ENCODE data around the gene CSMD2. TPM values are rescaled to one million over a fixed set of nuclear protein-coding genes. Genes with fewer than 3 reads are reported as not detected.
"Not testable (repeated sequence)": the region's sequence is repeated elsewhere in the genome, so short reads cannot be mapped to it uniquely, and the experiment has no call there.

CSMD2 gene
- total RNA-seq, 1 experiment from 2014 or later, result 0.22 TPM

DNA sequence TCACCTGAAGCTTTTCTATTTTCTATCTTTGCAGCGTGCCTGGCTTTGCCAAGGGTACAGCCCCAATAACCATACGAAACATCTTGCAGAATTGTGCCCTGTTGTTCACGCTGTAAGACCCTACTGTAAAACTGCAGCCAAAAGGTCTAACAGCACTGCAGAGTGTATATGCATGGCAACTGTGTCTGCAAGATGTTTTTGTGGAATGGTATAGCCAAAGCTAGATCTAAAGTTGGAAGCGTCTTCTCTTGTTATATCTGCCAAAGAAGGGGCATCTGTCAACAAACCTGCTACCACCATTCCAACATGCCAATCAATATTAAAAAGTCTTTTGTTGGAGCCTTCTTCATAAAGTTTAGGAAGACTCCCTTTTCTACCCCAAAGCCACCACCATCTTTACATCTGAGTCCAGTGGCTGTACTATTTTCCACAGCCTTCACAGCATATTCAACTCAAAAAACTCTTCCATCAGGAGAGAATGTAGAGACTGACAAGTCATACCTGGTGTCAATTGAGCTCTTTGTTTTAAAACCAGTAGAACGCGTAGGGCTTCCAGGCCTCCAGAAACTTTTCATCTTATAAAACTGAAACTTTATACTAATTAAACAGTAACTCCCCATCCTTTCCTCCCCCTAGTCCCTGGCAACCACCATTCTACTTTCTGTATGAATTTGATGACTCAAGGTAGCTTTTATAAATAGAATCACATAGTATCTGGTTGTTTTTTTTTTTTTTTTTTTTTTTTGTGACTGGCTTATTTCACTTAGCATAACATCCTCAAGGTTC lies 652.6 kb downstream of the CSMD2 start:
- TF ChIP-seq JUND (IDR thresholded peaks at IDR 0.05) (no peak), ELF1 (IDR thresholded peaks at IDR 0.05; ENCODE audit: borderline replicate concordance, low read depth) (no peak), RAD21 (IDR thresholded peaks at IDR 0.05; ENCODE audit: low read depth) (no peak), SP1 (IDR thresholded peaks at IDR 0.05; ENCODE audit: low read depth) (no peak), FOSL1 (IDR thresholded peaks at IDR 0.05; ENCODE audit: low read depth) (no peak), POLR2AphosphoS5 (IDR thresholded peaks at IDR 0.05; ENCODE audit: low read depth, low read length) (no peak), EGR1 (IDR thresholded peaks at IDR 0.05; ENCODE audit: low read depth) (no peak), POLR2A (IDR thresholded peaks at IDR 0.05; ENCODE audit: borderline replicate concordance, extremely low read depth, insufficient read depth, insufficient read length) (no peak), CEBPB (IDR thresholded peaks at IDR 0.05; ENCODE audit: low read depth) (no peak), EZH2phosphoT487 (IDR thresholded peaks at IDR 0.05; ENCODE audit: borderline replicate concordance) (no peak)
- TF ChIP-seq, protein P1, sequence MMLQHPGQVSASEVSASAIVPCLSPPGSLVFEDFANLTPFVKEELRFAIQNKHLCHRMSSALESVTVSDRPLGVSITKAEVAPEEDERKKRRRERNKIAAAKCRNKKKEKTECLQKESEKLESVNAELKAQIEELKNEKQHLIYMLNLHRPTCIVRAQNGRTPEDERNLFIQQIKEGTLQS (IDR thresholded peaks at IDR 0.05), result no peak
- H3K36me3 ChIP-seq (ENCODE audit: control insufficient read depth in 1 of 2, insufficient read depth in 2 of 2, low read length in 2 of 2), result no peaks in the 10 kb centered on the region
- ATAC-seq (no peak), DNase-seq (ENCODE audit: low read depth, low spot score) (no peak)
- H3K9me3 ChIP-seq (ENCODE audit: control insufficient read depth in 1 of 2, insufficient read depth in 1 of 2, low read depth in 1 of 2, low read length in 2 of 2), result no peaks in the 10 kb centered on the region
- no TSS peak for BruUV-seq (replicated peaks)
- POLR2A ChIA-PET, result no interaction called here
- intact Hi-C loops (cut with micrococcal nuclease), result no loop called here
- no peaks in the 10 kb centered on the region for H4K20me1 ChIP-seq (ENCODE audit: insufficient read depth)
- H3K4me3 ChIP-seq (replicated peaks in 1 of 2; ENCODE audit: low read depth in 1 of 2, low read length in 2 of 2), result no peak overlapping the region
- CTCF ChIA-PET, result no interaction called here
- no peak overlapping the region for H3K9ac ChIP-seq (ENCODE audit: low read length)
- RAD21 ChIA-PET (ENCODE audit: low non-redundant PET in 1 of 2, low total read pairs in 2 of 2, uncharacterized antibody in 2 of 2, unreplicated experiment in 2 of 2), result no interaction called here
- H3K27ac ChIP-seq (ENCODE audit: low read depth, low read length), result no peak overlapping the region
- H3K4me1 ChIP-seq (ENCODE audit: control insufficient read depth in 1 of 2, insufficient read depth in 2 of 2, low read length in 2 of 2), result peaks cover 10 to 15% of the 10 kb centered on the region in 2 experiments; a peak in 3 of 4 replicates
- H3K27me3 ChIP-seq (ENCODE audit: insufficient read depth, low read length), result no peaks in the 10 kb centered on the region
- no peaks in the 10 kb centered on the region for H3K79me2 ChIP-seq (ENCODE audit: insufficient read depth, low read length)
- H3K9me2 ChIP-seq (ENCODE audit: insufficient read depth), result no peaks in the 10 kb centered on the region
- no peak overlapping the region for H3K4me2 ChIP-seq (ENCODE audit: low read length)
- no peak overlapping the region for H2AFZ ChIP-seq (ENCODE audit: low read depth, low read length, poor library complexity, severe bottlenecking)

DNA sequence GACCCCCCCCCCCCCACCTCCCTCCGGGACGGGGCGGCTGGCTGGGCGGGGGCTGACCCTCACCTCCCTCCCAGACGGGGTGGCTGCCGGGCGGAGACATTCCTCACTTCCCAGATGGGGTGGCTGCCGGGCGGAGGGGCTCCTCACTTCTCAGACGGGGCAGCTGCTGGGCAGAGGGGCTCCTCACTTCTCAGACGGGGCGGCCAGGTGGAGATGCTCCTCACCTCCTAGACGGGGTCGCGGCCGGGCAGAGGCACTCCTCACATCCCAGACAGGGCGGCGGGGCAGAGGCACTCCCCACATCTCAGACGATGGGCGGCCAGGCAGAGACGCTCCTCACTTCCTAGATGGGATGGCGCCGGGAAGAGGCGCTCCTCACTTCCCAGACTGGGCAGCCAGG lies 655.8 kb downstream of the CSMD2 start:
- H3K9me2 ChIP-seq (ENCODE audit: insufficient read depth); H3K27ac ChIP-seq (ENCODE audit: low read depth, low read length); H3K4me2 ChIP-seq (ENCODE audit: low read length); H3K27me3 ChIP-seq (ENCODE audit: insufficient read depth, low read length); H3K9ac ChIP-seq (ENCODE audit: low read length); H3K4me3 ChIP-seq (replicated peaks in 1 of 2; ENCODE audit: low read depth in 1 of 2, low read length in 2 of 2); CTCF ChIA-PET; POLR2A ChIA-PET; RAD21 ChIA-PET (ENCODE audit: low non-redundant PET in 1 of 2, low total read pairs in 2 of 2, uncharacterized antibody in 2 of 2, unreplicated experiment in 2 of 2); H3K4me1 ChIP-seq (ENCODE audit: control insufficient read depth in 1 of 2, insufficient read depth in 2 of 2, low read length in 2 of 2); H3K79me2 ChIP-seq (ENCODE audit: insufficient read depth, low read length); ATAC-seq; DNase-seq (ENCODE audit: low read depth, low spot score); H3K36me3 ChIP-seq (ENCODE audit: control insufficient read depth in 1 of 2, insufficient read depth in 2 of 2, low read length in 2 of 2); H4K20me1 ChIP-seq (ENCODE audit: insufficient read depth); H3K9me3 ChIP-seq (ENCODE audit: control insufficient read depth in 1 of 2, insufficient read depth in 1 of 2, low read depth in 1 of 2, low read length in 2 of 2); intact Hi-C loops (cut with micrococcal nuclease); H2AFZ ChIP-seq (ENCODE audit: low read depth, low read length, poor library complexity, severe bottlenecking); BruUV-seq (replicated peaks): not testable (repeated sequence)
